GM23338 (cell line): ENCODE data around the gene GRK4. TPM values are rescaled to one million over a fixed set of nuclear protein-coding genes. Genes with fewer than 3 reads are reported as not detected.
"Not testable (repeated sequence)": the region's sequence is repeated elsewhere in the genome, so short reads cannot be mapped to it uniquely, and the experiment has no call there.

Source experiments
- ATAC-seq: fragments of 200-7000 bp; cut with Tn5 transposase; 3 replicates; pipeline ENCODE4 v1.9.1; 2020
- DNase-seq: peaks from one replicate; pipeline ENCODE4 v3.0.0-alpha.2; 2015; ENCODE audit warnings: low spot score
- H2AFZ ChIP-seq: fragments of 200-600 bp; sonication (generic); 2 replicates; pipeline ENCODE4 v1.8.0; 2016; ENCODE audit warnings: antibody characterized with exemption, mild to moderate bottlenecking, moderate library complexity
- H3F3A ChIP-seq: fragments of 200-600 bp; sonication (generic); replicated peaks from 2 replicates; pipeline ENCODE4 v1.8.0; 2017; ENCODE audit warnings: antibody characterized with exemption, mixed run types, low read depth
- H3K27ac ChIP-seq: fragments of 200-600 bp; sonication (generic); 2 replicates; pipeline ENCODE4 v1.6.1; 2016; ENCODE audit warnings: low read depth
- H3K27me3 ChIP-seq: fragments of 200-600 bp; sonication (generic); 2 replicates; pipeline ENCODE4 v1.8.0; 2016; ENCODE audit warnings: mild to moderate bottlenecking, mixed run types, moderate library complexity; ENCODE audit not compliant: insufficient read depth
- H3K36me3 ChIP-seq: fragments of 200-600 bp; sonication (generic); 2 replicates; pipeline ENCODE4 v1.8.0; 2016; ENCODE audit warnings: mild to moderate bottlenecking; ENCODE audit not compliant: insufficient read depth
- H3K4me1 ChIP-seq: fragments of 200-600 bp; sonication (generic); 2 replicates; pipeline ENCODE4 v1.8.0; 2016; ENCODE audit warnings: mild to moderate bottlenecking, moderate library complexity; ENCODE audit not compliant: insufficient read depth
- H3K4me2 ChIP-seq: fragments of 200-600 bp; sonication (generic); 2 replicates; pipeline ENCODE4 v1.7.1; 2017; ENCODE audit warnings: mixed run types
- H3K4me3 ChIP-seq: fragments of 200-600 bp; sonication (generic); 2 replicates; pipeline ENCODE4 v1.6.1; 2016; ENCODE audit warnings: mixed run types
- H3K79me2 ChIP-seq: fragments of 200-600 bp; sonication (generic); replicated peaks from 2 replicates; pipeline ENCODE4 v1.8.0; 2017; ENCODE audit warnings: mild to moderate bottlenecking; ENCODE audit not compliant: insufficient read depth
- H3K9me2 ChIP-seq: fragments of 200-600 bp; sonication (generic); 2 replicates; pipeline ENCODE4 v1.8.0; 2017; ENCODE audit not compliant: insufficient read depth
- H4K20me1 ChIP-seq: fragments of 200-600 bp; sonication (generic); replicated peaks from 2 replicates; pipeline ENCODE4 v1.8.0; 2017; ENCODE audit warnings: mild to moderate bottlenecking; ENCODE audit not compliant: insufficient read depth
- H3K27ac Mint-ChIP-seq: 2 replicates; pipeline ENCODE4 v1.8.0; 2020; ENCODE audit warnings: inconsistent platforms, mild to moderate bottlenecking, moderate library complexity, mixed read lengths
- H3K27me3 Mint-ChIP-seq: 3 replicates; pipeline ENCODE4 v1.8.0; 2022; ENCODE audit warnings: low read depth, mild to moderate bottlenecking, moderate library complexity, mixed read lengths, inconsistent platforms; ENCODE audit not compliant: insufficient read depth, poor library complexity
- H3K36me3 Mint-ChIP-seq: 3 replicates; pipeline ENCODE4 v1.8.0; 2021; ENCODE audit warnings: low read depth, mild to moderate bottlenecking, inconsistent platforms, moderate library complexity, mixed read lengths
- H3K4me1 Mint-ChIP-seq: 3 replicates; pipeline ENCODE4 v1.8.0; 2020; ENCODE audit warnings: mild to moderate bottlenecking, inconsistent platforms, mixed read lengths
- H3K4me3 Mint-ChIP-seq: 3 replicates; pipeline ENCODE4 v1.8.0; 2021; ENCODE audit warnings: moderate library complexity, mild to moderate bottlenecking, inconsistent platforms, mixed read lengths
- H3K9me3 Mint-ChIP-seq: 3 replicates; pipeline ENCODE4 v1.8.0; 2020; ENCODE audit warnings: moderate library complexity, mild to moderate bottlenecking, inconsistent platforms, mixed read lengths
- CTCF ChIP-seq, 2 experiments: fragments of 200-600 bp in 1 of 2; sonication (generic) in 1 of 2; conservative IDR thresholded peaks; 2 replicates each; pipeline versions ENCODE4 v1.5.1 to v1.6.1; 2016 to 2017; ENCODE audit warnings: antibody characterized with exemption in 2 of 2, low read depth in 2 of 2, mild to moderate bottlenecking in 2 of 2, moderate library complexity in 1 of 2
- EZH2 ChIP-seq: fragments of 200-600 bp; sonication (generic); IDR thresholded peaks from one replicate; pipeline ENCODE4 v1.8.0; 2017; ENCODE audit warnings: antibody characterized with exemption, mild to moderate bottlenecking, low read depth; ENCODE audit not compliant: unreplicated experiment
- NANOG ChIP-seq: IDR thresholded peaks from 2 replicates; pipeline ENCODE4 v1.6.1; 2016; ENCODE audit warnings: antibody characterized with exemption, borderline replicate concordance
- REST ChIP-seq: IDR thresholded peaks from one replicate; pipeline ENCODE4 v1.6.1; 2018; ENCODE audit warnings: antibody characterized with exemption; ENCODE audit not compliant: unreplicated experiment
- STAT1 ChIP-seq: IDR thresholded peaks from one replicate; pipeline ENCODE4 v1.6.1; 2016; ENCODE audit warnings: antibody characterized with exemption; ENCODE audit not compliant: unreplicated experiment
- ZNF114 ChIP-seq: fragments of 250-450 bp; sonication (Bioruptor Pico); IDR thresholded peaks from 2 replicates; pipeline ENCODE4 v1.5.0; 2020; ENCODE audit warnings: mild to moderate bottlenecking, moderate library complexity
- ZNF331 ChIP-seq: fragments of 250-450 bp; sonication (Bioruptor Pico); IDR thresholded peaks from 2 replicates; pipeline ENCODE4 v1.5.0; 2020; ENCODE audit warnings: low read depth, mild to moderate bottlenecking, moderate library complexity
- polyA plus RNA-seq: library from polyadenylated mRNA; unstranded; fragments of >200 nt; fragmentation: Nextera tagmentation; extraction: Ambion mirVana; gene quantifications from 2 replicates; pipeline ENCODE4 v1.2.1, GENCODE V29; 2016
- total RNA-seq: library from RNA; depleted of rRNA; stranded (reverse); fragments of >200 nt; shearing (Covaris generic); gene quantifications from 2 replicates; pipeline ENCODE4 v1.2.3, GENCODE V29; 2014
- TF ChIP-seq, protein P1 (sequence below): IDR thresholded peaks from 2 replicates; pipeline ENCODE4 v1.6.1; 2016; ENCODE audit warnings: antibody characterized with exemption

Gene GRK4
- total and polyA plus RNA-seq, 2 experiments from 2014 or later = 1.3 to 1.4 TPM

DNA sequence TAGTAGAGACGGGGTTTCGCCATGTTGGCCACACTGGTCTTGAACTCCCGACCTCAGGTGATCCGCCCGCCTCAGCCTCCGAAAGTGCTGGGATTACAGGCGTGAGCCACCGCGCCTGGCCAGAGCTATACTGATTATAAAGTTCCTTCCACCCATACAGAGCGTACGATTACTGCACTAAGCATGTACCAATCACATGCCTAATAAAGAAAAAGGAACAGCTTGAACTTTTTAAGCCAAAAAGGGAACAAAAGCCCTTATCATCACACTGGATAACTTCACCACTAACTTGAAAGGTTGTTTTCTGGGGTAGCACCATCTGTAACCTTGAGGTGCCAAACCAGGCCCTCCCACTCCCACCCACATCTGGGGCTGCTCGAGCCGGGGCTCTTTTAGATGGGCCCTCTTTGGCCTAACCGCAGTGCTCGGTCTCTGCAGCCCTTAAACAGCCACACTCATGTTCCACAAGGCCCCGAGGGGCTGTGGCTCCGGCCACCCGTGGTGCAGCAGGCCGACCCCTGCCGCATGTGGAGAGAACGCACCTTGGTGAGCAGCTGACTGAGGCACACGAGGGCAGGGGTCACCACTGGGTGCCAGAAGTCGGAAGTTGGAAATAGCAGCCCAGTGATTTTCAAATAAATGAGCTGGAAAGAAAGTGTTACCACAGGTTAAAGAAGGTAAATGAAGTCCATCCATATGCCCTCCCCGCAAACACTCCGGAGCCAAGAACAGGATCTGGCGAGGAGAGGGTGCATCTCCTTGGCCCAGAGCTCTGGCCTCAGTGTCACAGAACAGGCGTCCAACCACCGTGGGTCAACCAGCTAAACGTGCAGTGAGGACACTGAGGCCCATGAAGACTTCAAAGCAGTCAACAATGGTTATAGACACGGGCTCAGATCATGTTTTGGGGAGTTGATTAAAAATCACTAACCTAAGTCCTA lies 18.5 kb upstream of the GRK4 start (continued):
- no peak for TF ChIP-seq REST
- no peak for TF ChIP-seq ZNF331
- TF ChIP-seq ZNF114 (CRISPR knock-in tag) = no peak
- no peak for TF ChIP-seq NANOG
- no peak for TF ChIP-seq STAT1
- TF ChIP-seq, protein P1, sequence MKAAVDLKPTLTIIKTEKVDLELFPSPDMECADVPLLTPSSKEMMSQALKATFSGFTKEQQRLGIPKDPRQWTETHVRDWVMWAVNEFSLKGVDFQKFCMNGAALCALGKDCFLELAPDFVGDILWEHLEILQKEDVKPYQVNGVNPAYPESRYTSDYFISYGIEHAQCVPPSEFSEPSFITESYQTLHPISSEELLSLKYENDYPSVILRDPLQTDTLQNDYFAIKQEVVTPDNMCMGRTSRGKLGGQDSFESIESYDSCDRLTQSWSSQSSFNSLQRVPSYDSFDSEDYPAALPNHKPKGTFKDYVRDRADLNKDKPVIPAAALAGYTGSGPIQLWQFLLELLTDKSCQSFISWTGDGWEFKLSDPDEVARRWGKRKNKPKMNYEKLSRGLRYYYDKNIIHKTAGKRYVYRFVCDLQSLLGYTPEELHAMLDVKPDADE = no peak
- no peak for TF ChIP-seq EZH2
- no peak for TF ChIP-seq CTCF (conservative IDR thresholded peaks at IDR 0.05; ENCODE audit: low read depth in 2 of 2)

DNA sequence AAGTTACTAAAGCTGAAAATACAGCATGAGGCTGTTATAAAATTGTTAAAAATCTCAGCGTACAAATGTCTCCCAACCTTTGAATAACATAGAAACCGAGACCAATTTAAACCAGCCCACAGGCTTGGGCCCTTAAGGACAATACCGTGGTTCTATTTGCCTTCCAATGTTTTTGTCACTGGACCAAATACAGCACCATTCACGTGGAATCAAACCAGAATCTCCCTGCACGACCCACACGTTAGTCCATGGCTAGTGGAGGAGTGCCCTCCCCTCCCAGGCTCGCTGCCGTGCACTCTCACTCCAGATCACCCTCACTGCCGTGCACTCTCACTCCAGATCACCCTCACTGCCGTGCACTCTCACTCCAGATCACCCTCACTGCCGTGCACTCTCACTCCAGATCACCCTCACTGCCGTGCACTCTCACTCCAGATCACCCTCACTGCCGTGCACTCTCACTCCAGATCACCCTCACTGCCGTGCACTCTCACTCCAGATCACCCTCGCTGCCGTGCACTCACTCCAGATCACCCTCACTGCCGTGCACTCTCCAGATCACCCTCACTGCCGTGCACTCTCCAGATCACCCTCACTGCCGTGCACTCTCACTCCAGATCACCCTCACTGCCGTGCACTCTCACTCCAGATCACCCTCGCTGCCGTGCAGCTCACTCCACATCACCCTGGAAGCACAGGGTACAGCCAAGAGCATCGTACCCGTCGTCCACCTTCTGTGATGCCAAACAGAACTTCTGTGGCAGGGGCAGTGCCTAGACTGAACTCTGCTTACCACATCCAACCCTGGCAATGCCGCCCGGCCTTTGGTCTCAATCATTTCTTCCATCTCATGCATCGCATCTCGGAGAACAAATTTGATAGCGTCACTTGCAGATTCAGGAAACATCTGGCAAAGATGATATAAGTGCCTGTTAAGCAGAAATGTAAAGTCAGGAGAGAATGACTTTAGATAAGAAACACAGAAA lies 17.5 kb upstream of the GRK4 start:
- not testable (repeated sequence) for ATAC-seq, H3K27ac ChIP-seq, H3K9me2 ChIP-seq, H3K27me3 ChIP-seq, H3K4me1 Mint-ChIP-seq, H3K4me3 ChIP-seq, H3K9me3 Mint-ChIP-seq, DNase-seq, H3K4me2 ChIP-seq, H3K27ac Mint-ChIP-seq, H3K4me1 ChIP-seq, H3K4me3 Mint-ChIP-seq, H3K79me2 ChIP-seq, H2AFZ ChIP-seq
- Histone ChIP-seq H3K36me3 (peaks cover 55% of the 10 kb centered on the region), H3F3A (peaks cover 11% of the 10 kb centered on the region; the same call in 1 of the 2 replicates), H4K20me1 (peaks cover 27% of the 10 kb centered on the region)
- Mint-ChIP-seq H3K27me3 (peaks cover 17% of the 10 kb centered on the region), H3K36me3 (peaks cover 97% of the 10 kb centered on the region)
